Left forelimb (tissue), 1 donor: ENCODE results near the gene SERINC4.
"Not testable (repeated sequence)": the region's sequence is repeated elsewhere in the genome, so short reads cannot be mapped to it uniquely, and the experiment has no call there.

Experiments
- DNase-seq: peaks from one replicate; pipeline ENCODE4 v3.0.0-alpha.2; 2018; ENCODE audit warnings: low spot score

The SERINC4 gene

GRCh38 chr15:43799945-43800285 lies at the start of gene SERINC4:
TSS of gene SERINC4 (minus strand) at chr15:43800220. CDS start at chr15:43799986, 234 bp downstream.
- DNase-seq: no peak

DNA sequence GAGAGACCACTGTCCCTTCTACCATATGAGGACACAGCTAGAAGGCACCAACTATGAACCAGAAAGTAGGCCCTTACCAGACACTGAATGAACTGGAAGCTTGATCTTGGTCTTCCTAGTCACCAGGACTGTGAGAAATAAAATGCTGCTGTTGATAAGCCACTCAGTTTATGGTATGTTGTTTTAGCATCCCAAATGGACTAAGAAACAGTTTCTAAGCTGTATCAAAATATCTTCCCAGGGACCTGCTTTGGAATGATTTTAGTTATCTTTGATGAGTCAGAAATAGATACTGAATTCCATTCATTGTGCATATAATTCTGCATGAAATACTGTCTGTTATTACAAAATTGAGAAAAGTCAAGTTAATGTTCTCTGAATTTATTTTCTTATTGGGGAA lies 45.4 kb upstream of the SERINC4 start:
- no peak for DNase-seq

GRCh38 chr15:43832485-43832884 lies 32.5 kb upstream of the SERINC4 start:
- not testable (repeated sequence) for DNase-seq

DNA sequence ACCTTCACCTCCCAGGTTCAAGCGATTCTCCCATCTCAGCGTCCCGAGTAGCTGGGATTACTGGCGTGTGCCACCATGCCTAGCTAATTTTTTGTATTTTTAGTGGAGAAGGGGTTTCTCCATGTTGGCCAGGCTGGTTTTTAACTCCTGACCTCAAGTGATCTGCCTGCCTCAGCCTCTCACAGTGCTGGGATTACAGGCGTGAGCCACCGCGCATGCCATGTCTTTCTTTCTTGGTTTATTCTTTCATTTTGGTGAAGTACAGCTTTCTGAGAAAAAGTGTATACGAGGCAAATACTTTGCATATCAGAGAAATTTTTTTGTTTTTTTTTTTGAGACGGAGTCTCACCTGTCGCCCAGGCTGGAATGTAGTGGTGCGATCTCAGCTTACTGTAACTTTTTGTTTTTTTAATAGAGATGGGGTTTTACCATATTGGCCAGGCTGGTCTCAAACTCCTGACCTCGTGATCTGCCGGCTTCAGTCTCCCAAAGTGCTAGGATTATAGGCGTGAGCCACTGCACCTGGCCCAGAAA lies 31.6 kb upstream of the SERINC4 start:
- not testable (repeated sequence) for DNase-seq

DNA sequence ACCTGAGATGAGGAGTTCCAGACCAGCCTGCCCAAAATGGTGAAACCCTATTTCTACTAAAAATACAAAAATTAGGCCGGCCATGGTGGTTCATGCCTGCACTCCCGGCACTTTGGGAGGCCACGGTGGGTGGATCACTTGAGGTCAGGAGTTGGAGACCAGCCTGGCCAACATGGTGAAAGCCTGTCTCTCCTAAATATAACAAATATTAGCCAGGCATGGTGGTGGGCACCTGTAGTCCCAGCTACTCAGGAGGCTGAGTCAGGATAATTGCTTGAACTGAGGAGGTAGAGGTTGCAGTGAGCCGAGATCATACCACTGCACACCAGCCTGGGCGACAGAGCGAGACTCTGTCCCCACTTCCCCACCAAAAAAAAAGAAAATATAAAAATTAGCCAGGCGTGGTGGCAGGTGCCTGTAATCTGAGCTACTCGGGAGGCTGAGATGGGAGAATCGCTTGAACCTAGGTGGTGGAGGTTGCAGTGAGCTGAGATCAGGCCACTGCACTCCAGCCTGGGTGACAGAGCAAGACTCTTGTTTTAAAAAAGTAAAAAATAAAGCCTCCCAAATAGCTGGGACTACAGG lies 30.8 kb upstream of the SERINC4 start:
- not testable (repeated sequence) for DNase-seq

GRCh38 chr15:43829951-43830540 lies 30.0 kb upstream of the SERINC4 start:
- not testable (repeated sequence) for DNase-seq

DNA sequence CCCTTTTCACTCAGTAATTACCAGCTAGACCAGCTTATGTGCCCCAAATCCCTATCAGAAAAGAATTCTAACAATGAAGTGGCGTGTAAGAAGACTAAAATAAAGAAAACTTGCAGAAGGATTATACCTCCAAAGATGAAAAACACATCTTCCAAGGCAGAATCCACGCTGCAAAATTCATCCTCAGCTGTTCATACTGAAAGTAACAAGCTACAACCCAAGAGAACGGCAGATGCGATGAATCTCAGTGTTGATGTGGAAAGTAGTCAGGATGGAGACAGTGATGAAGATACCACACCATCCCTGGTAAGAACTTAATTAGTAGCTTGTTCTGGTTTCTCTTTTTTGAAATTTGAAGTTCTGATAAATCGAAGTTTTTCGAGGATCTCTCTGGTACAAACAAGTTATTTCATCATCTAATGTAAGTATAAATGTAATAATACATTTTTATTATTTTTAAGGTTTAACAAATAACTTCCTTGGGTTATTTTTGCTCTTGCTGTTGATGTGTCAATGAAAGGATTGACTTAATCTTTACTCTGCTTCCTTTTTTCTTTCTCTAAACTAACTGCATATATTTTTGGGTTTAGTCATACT lies 28.1 kb upstream of the SERINC4 start:
- DNase-seq: no peak

DNA sequence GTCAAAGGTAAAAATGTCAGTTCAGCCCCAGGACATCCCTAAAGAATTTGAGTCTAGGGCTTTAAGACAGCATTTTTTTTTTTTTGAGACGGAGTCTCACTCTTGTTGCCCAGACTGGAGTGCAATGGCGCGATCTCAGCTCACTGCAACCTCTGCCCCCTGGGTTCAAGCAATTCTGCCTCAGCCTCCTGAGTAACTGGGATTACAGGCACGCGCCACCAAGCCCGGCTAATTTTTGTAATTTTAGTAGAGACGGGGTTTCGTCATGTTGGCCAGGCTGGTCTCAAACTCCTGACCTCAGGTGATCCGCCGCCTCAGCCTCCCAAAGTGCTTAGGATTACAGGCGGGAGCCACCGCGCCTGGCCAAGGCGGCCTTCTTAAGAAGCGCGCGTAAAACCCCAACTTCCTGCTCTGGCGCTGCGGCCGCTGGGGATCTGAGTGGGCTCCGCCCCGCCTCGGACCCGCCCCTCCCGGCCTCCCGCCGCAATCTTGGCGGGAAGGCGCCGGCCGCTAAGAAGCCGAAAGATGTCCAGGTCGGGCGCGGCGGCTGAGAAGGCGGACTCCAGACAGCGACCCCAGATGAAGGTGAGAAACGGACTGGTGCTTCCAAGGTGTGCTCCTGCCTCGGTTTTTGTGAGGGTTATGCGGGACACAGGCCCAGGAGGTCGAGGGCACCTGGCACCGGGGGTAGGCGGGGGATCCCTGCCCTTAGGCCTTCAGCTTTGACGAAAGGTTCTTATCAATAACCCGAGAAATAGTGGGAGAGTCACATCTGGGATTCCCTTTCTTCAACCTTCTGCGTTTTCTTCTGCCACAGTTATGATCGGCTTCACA lies 26.7 kb upstream of the SERINC4 start, which contains the start of gene WDR76:
Gene WDR76, plus strand, starts transcription at position 495 of the 834 bp plus-strand sequence. Its CDS starts 31 bp downstream, at position 526.
- DNase-seq: peak; percentile 82

- DNase-seq: no peak
Measured at GRCh38 chr15:43826029-43826507, 26.0 kb upstream of the SERINC4 start.

- not testable (repeated sequence) for DNase-seq
Measured at GRCh38 chr15:43825305-43825704, 25.3 kb upstream of the SERINC4 start.

DNA sequence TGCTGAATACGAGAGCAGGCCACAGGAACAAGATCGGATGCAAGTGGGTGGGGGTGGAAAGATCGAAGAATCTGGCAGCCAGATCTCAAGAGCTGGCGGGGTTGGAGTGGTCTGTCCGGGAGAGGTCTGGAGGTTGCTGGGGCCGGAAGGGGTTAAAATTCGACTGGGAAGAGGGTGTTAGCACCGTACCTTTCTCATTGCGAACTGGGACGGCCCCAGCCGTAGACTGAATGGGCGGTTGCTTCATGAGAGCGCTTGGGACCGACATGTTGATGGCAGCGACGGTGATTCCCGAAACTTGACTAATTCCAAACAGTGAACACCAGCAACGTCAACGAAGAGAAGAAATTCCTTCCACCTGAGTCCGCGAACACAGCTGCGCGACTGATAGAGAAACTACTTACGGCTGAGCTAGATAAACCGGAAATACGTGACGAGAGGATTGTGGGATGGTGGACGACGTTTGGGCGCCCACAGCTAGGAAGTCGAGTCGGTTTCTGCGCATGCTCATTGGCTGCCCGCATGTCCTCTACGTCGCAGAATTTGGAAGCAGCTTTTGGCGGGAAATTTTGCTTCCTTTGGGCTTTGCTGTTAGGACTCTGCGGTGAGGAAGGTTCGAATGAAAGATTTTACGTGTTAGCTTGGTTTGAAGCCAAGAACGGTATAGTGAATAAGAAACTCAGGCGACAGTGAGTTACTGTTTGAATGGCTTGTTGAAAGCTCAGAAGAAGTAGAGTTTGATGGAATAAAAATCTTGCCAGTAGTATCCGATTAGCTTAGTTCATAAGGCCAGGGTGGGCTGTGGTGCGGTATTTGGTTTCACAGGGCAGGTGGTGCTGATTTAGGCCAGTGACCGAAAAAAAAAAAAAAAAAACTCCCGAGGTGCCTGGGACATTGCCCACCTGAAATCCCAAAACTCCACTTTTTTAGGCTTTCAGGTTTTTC lies 24.6 kb upstream of the SERINC4 start, which contains the start of gene MFAP1:
Gene MFAP1, minus strand, starts transcription at position 389 of the 945 bp plus-strand sequence. Its CDS starts 121 bp downstream, at position 268.
- peak; percentile 89 for DNase-seq

DNA sequence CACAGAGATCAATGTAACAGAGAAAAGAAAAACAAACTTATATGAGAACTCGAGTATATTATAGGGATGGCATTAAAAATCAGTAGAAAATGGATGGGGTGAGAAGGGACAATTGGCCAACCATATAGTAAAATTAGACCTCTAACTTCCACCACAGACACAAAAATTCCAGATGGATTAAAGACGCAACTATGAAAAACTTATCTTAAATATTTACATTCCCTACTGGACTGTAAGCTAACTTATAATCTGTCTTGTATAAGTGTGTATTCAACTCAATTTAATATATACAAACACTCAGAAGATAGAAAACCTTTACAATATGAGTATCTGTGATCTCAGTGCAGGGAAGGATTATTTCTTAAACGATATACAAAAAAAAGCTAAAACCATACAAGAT lies 21.5 kb upstream of the SERINC4 start:
- no peak for DNase-seq

- not testable (repeated sequence) for DNase-seq
Measured at GRCh38 chr15:43815064-43815463, 15.0 kb upstream of the SERINC4 start.

DNA sequence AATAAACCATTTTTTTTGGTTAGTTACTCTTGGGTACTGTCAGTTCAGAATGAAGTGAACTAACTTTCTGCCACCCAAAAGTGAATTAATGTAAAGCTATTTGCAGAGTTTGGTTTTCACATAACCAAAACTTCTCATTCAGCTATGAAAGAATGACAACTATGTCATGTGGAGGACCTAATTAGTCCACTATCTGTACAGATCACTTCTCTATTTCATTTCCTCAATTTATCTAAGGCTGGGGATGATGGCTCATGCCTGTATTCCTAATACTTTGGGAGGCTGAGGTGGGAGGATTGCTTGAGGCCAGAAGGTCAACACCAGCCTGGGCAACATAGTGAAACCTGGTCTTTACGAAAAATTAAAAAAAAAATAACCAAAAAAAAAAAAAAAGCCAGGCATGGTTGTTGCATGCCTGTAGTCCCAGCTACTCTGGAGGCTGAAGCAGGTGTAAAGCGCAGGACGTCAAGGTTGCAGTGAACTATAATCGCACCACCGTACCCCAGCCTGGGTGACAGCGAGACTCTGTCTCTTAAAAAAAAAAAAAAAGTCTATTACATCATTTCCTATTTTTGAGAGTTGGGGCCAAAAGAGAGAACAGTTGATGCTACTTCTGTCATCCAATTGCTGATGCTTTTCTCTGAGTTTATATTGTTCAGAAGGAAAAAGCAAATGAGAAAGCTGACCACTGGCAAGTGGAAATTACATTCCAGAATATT lies 9.1 kb upstream of the SERINC4 start:
- DNase-seq: no peak

DNA sequence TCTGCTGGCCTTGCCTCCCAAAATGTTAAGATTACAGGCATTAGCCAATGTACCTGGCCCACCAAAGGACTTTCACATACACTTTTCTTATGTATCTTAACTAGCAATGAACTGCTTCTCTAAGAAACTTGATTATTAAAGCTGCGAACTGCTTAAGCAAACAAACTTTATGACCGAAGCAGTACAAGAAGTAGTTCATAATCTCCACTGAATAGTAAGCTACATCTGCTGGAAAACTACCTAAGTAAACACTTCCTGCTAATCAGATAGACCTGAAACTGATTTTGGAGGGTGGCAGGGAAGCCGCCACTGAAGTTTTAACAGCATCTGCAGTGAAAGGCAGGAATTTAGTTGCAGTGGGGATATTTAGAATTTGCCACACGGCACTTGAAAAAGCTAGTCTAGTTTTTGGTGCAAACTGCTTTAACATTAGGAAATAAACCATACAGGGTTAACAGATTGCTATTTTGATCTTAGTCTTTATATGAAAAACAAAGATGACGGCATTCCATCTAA lies 8.5 kb upstream of the SERINC4 start:
- no peak for DNase-seq

GRCh38 chr15:43802676-43803075 lies 2.7 kb upstream of the SERINC4 start:
- not testable (repeated sequence) for DNase-seq

DNA sequence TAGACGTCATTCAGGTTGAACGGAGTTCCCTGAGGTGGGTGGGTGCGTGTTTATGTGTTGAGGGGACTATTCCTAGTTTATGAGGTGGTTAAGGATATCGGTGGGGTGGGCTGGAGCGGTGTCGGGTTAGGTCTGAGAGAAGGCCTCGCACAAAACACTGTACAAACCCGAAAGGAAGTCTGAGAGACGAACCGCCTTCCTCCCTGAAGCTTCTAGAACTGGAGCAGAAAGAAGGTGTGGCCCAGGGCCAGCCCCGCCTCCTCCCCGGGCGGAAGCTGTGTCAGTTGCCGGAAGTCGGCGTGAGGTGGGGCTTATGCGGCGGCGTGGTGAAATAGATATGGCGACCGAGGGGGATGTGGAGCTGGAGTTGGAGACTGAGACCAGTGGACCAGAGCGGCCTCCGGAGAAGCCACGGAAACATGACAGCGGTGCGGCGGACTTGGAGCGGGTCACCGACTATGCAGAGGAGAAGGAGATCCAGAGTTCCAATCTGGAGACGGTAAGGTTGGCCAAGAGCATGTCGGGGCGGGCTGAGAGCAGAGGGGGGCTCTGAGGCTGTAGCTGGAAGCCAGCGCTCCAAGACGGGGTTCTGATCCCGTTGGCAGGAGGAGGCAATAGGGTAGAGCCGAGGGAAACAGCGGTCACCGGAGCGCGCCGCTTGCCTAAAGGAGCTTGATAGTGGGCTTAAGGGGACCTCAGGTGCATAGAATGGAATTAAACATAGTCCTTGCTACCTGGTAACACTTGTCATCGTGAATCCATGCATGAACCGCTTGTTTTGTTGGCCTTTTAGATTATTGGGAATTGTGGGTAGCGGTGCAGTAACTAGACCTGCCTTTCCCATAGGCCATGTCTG lies 494 bp upstream of the SERINC4 start, which contains the start of gene HYPK:
Gene HYPK, plus strand, starts transcription at position 314 of the 856 bp plus-strand sequence. Its CDS starts 24 bp downstream, at position 338.
- peak; percentile 94 for DNase-seq

DNA sequence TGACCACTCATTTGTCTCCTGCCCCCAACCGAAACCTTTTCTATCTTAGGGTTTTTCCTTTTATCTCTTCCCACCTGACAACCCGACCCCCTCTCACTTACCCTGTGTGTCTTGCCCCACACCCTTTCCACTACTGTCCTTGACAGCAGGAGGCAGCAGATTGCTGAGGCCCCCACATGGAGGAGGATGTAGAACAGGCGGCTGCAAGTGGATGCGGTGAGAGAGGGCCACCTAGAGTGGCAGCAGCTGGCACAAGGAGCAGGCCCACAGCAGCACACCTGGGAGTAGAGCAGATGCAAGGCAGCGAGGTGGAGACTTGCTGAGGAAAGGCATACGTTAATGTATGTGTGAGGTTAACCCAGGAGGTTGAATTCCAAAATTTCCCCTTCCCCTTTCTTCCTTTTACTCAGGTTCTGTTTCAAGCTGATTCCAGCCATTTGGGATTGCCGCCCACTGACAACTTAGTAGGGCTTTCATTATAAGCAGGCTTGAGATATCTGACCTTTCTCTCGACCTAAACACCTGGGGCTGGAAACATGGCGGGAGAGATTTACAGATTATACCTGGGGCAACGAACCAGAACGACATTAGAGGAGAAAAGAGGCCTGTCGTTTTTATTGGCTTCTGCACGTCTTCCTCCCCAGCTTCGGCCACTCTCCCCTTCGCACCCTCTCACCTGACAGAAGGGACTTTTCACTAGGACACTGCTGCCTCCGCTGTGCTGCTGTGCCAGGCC lies 643 bp downstream of the SERINC4 start:
- DNase-seq: no peak
